KBM-7 (cell line): ENCODE measurements around the gene TRIM9.

Experiments used
- DNase-seq: peaks from one replicate; pipeline ENCODE4 v3.0.0-alpha.2; 2015
- in situ Hi-C: fragments of 300-500 bp; cut with MboI; formaldehyde crosslinking; loops from 2 replicates; pipeline ENCODE4 v1.14.3; 2020; ENCODE audit warnings: low sequenced_read_pairs, low pct_unique_long_range_greater_than_20kb, mixed read lengths

TRIM9 gene

GRCh38 chr14:51094282-51094821, 553 bp downstream of the TRIM9 start:
- no peak for DNase-seq
- in situ Hi-C loops: no loop called here

- DNase-seq: no peak
- in situ Hi-C loops: no loop called here
Measured at GRCh38 chr14:51093371-51094281, 1.3 kb downstream of the TRIM9 start.

- DNase-seq: no peak
- in situ Hi-C loops: no loop called here
Measured at GRCh38 chr14:51092965-51093364, 1.9 kb downstream of the TRIM9 start.

- DNase-seq: no peak
- in situ Hi-C loops: no loop called here
Measured at GRCh38 chr14:51089278-51089677, 5.6 kb downstream of the TRIM9 start.

- in situ Hi-C loops: no loop called here
- no peak for DNase-seq
Measured at GRCh38 chr14:51087031-51087441, 7.9 kb downstream of the TRIM9 start.

GRCh38 chr14:51086044-51086443, 8.9 kb downstream of the TRIM9 start:
- in situ Hi-C loops: no loop called here
- DNase-seq: no peak

GRCh38 chr14:51084962-51085361, 9.9 kb downstream of the TRIM9 start:
- DNase-seq: no peak
- in situ Hi-C loops: no loop called here

GRCh38 chr14:51084507-51084906, 10.4 kb downstream of the TRIM9 start:
- DNase-seq: no peak
- in situ Hi-C loops: no loop called here

- DNase-seq: no peak
- in situ Hi-C loops: no loop called here
Measured at GRCh38 chr14:51082349-51082748, 12.6 kb downstream of the TRIM9 start.

GRCh38 chr14:51081712-51082111, 13.2 kb downstream of the TRIM9 start:
- no peak for DNase-seq
- in situ Hi-C loops: no loop called here

- in situ Hi-C loops: no loop called here
- DNase-seq: no peak
Measured at GRCh38 chr14:51081209-51081608, 13.7 kb downstream of the TRIM9 start.

- in situ Hi-C loops: no loop called here
- DNase-seq: no peak
Measured at GRCh38 chr14:51080645-51081044, 14.3 kb downstream of the TRIM9 start.

GRCh38 chr14:51079489-51079888, 15.4 kb downstream of the TRIM9 start:
- DNase-seq: no peak
- in situ Hi-C loops: no loop called here

GRCh38 chr14:51079085-51079484, 15.8 kb downstream of the TRIM9 start:
- no peak for DNase-seq
- in situ Hi-C loops: no loop called here

GRCh38 chr14:51074701-51075385, 20.1 kb downstream of the TRIM9 start:
- in situ Hi-C loops: no loop called here

GRCh38 chr14:51073731-51074130, 21.2 kb downstream of the TRIM9 start:
- no peak for DNase-seq
- in situ Hi-C loops: no loop called here

More at GRCh38 chr14:51074701-51075385, 20.1 kb downstream of the TRIM9 start:
- no peak for DNase-seq

- in situ Hi-C loops: no loop called here
Measured at GRCh38 chr14:51072976-51073375, 21.9 kb downstream of the TRIM9 start.

GRCh38 chr14:51071857-51072256, 23.0 kb downstream of the TRIM9 start:
- no peak for DNase-seq
- in situ Hi-C loops: no loop called here

More at GRCh38 chr14:51072976-51073375, 21.9 kb downstream of the TRIM9 start:
- DNase-seq: no peak

- DNase-seq: no peak
- in situ Hi-C loops: no loop called here
Measured at GRCh38 chr14:51070726-51071125, 24.2 kb downstream of the TRIM9 start.

GRCh38 chr14:51069055-51069454, 25.9 kb downstream of the TRIM9 start:
- in situ Hi-C loops: no loop called here
- no peak for DNase-seq
